DMS 273 (cell line): ENCODE data around the gene SCNN1B.
A peak's percentile ranks its signal among the peaks of the same experiment; 100 is the strongest.

Source experiments
- DNase-seq: peaks from one replicate; lab custom pipeline; 2025; ENCODE audit not compliant: unreplicated experiment; lab: John Stamatoyannopoulos, UW

Gene SCNN1B

GRCh38 chr16:23320693-23321092 lies 18.6 kb downstream of the SCNN1B start:
- DNase-seq = no peak

- no peak for DNase-seq
Measured at GRCh38 chr16:23321206-23321875, 19.2 kb downstream of the SCNN1B start.

DNA sequence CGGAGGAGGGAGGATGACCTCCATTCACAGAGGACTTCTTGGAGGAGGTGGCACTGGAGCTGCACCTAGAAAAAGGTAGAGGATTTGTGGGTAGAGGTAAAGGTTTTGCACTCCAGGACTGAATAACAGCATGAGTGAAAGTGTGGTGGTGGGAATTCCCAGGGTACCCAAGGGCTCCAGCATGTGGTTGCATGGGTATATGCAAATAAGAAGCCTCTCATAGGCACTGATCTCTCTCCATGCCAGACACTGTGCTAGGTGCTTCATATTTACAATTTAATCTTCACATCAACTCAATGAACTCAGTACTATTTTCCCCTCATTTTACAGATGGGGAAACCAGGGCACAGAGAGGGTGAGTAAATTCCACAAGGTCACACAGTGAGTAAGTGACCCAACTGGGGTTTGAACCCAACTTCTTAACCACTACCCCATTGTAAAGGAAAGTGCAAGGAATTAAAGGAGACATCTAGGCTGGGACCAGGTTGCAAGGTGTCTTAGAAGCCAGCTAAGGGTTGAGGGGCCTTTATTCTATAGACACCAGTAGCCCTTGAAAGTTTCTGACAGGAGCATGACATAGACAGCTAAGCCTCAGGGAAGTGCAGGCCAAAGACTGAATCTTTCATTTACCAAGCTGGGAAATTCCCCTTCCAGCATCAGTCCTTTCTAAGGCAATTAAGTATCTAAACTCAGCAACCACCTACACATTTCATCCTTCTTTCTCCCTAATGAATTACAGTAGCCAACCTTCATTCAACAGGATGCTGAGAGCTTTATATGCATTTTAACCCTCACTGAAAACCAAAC lies 21.3 kb downstream of the SCNN1B start:
- DNase-seq = no peak

GRCh38 chr16:23324727-23325126 lies 22.6 kb downstream of the SCNN1B start:
- no peak for DNase-seq

GRCh38 chr16:23327836-23328235 lies 25.7 kb downstream of the SCNN1B start:
- DNase-seq = no peak

GRCh38 chr16:23330161-23330560 lies 28.1 kb downstream of the SCNN1B start:
- DNase-seq = no peak

DNA sequence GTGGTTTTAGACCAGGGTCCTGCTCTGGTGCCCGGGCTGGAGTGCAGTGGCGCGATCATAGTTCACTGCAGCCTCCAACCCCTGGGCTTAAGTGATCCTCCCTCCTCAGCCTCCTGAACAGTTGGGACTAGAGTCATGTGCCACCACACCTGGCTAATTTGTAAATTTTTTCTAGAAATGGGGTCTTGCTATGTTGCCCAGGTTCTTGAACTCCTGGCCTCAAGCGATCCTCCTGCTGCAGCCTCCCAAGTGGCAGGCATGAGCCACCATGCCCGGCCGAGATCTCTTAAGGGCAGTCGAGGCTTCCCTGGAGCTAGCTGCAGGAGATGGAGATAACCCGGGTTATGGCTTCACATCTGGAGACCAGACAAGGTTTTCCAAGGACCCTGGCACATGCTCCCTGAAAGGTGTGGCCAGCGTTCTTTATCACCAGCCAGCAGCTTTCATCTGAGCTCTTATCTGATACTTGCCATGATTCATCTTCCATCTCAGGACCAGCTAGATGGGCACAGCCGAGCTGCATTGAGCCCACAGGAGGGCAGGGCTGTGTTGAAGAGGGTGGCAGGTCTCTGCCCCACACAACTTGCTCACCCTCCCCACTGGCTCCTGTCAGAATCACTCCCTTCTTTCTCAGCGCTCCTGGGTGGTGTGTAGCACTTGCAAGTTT lies 28.6 kb downstream of the SCNN1B start:
- DNase-seq = no peak

DNA sequence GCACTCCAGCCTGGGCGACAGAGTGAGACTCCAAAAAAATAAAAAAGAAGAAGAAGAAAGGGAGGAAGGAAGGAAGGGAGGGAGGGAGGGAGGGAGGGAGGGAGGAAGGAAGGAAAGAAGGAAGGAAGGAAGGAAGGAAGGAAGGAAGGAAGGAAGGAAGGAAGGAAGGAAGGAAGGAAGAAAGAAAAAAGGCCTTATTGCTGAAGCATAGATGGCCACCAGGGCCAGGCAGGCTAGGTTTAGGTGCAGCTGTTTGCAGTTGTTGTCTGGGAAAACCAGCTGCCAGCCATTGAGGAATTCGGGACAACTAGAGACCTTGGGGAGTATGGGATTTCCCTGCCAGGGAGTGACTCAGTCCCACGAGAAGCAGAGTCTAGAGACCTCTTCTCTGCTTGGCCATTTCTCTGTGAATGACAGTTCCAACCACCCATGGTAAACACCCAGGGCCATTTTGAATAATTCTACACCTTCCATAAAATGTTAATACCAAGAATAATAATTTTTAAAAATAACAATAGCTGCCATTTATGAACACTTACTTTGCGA lies 31.0 kb downstream of the SCNN1B start:
- DNase-seq = peak; percentile 15

DNA sequence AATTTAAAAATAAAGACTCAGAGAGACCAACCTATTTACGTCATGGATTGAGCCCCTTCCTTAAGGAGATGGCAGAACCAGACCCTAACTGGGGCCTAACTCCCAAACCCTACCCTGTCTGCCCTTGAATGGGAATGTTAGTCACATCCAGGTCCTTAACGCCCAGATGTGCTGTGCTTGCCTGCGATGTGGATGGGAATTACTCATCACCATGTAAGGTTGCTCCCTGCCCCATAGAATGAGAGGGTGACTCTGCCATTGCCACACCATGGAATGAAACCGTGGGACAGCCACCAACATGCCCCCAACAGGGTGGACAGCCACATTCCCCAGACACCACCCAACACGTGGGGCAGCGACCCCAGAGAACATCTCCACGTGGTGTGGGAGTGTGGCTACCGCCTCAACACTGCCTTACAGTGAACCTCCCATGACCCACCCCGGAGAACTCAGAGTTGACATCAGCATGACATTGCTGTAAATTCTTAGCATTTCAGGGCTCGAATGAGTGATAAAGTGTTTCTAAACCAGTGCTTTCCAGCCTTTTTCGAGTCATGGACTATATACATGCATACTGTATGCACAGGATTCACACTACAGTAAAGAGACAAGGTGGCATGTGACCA lies 31.8 kb downstream of the SCNN1B start:
- DNase-seq = no peak

DNA sequence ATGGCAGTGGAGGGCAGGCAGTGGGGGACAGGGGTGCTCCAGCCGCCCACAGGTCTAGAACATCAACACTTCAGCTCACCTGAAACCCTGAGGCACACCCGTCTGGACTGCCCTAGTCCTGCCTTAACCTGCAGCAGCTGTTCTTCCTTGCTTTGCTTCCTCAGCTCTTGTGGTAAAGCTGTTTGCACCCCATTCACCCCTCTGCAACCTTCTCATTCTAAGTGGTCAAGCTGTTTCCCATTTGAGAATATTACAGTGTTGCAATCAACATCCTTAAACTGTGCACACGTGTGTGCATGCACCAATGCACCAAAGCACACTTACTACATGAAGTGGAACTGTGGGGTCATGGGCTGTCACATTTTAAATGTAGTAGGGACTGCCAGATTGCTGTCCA lies 32.4 kb downstream of the SCNN1B start:
- no peak for DNase-seq

GRCh38 chr16:23334950-23335349 lies 32.8 kb downstream of the SCNN1B start:
- DNase-seq = no peak

DNA sequence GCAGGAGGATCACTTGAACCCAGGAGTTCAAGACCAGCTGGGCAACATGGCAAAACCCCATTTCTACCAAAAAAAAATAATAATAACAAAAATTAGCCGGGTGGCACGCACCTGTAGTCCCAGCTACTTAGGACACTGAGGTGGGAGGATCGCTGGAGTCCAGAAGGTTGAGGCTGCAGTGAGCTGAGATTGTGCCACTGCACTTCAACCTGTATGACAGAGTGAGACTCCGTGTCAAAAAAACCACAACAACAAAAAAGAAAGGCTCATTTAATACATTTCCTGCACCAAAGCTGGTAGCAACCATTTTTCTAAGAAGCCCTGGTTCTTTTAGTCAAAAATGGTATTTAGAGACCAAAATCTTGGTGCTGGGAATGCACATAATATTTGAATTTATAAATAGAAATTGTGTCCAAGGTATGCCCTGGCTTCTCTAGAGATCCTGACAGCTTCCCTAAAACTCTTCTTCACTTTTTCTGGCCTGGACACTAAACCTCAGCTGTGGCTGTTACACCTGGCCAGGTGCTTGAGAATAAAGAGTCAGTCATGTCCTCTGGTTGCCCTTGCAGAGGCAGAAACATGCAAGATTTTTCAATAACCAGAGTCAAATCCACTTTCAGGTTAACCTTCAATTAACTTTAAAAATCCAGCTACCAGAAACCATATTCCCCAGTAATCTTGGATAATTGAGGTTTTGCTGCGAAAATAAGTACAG lies 35.9 kb downstream of the SCNN1B start:
- DNase-seq = no peak

GRCh38 chr16:23339787-23340186 lies 37.7 kb downstream of the SCNN1B start:
- no peak for DNase-seq

- no peak for DNase-seq
Measured at GRCh38 chr16:23342083-23342640, 40.1 kb downstream of the SCNN1B start.

DNA sequence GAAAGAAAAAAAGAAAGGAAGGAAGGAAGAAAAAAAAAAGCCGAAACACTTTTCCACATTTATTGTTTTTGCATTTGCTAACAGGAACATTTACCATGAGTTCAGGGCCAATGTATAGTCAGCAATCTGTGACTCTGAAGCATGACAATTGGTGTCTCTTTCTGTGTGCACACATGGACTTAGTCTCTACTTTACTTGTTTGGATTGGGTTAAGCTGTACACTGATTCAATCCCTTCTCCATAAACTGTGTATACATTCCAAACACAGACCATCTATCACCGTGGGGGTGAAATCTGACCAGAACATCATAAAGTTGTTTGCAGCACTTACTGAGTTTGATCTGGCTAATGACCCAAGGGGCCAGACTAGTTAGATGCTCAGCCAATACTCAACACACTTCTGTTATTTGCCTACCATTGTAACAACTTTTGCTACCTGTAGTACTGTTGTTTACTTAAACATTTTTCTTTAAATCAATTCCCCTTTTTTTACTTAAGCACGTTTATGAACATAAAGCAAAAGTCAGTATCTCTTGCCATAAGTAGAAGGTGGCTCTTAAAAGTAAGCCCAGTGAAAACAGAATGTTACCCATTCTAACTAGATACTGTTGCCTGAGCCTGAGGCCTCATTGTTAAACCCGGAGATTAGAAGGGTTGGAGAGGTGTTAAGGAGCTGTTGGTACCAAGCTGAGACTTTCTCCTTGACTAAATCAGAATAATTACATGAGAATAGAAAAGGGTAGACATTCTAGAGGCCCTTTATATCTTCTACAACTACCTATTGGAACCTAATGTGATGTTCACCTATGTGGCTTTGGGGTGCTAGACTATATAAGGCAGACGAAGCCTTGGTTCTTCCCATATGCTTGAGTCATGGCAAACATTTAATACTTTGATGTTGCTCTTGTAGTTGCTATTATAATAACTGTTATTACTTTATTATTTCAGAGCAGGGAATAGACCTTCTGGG lies 41.8 kb downstream of the SCNN1B start:
- DNase-seq = no peak

- no peak for DNase-seq
Measured at GRCh38 chr16:23345237-23345636, 43.1 kb downstream of the SCNN1B start.

- peak; percentile 41 for DNase-seq
Measured at GRCh38 chr16:23348579-23349469, 46.7 kb downstream of the SCNN1B start.

- DNase-seq = no peak
Measured at GRCh38 chr16:23351360-23351759, 49.3 kb downstream of the SCNN1B start.
